Ishikawa (cell line): ENCODE measurements around the gene PHGDH.

ENCODE experiments used
- CEBPB ChIP-seq: IDR thresholded peaks from 2 replicates; pipeline ENCODE4 v1.6.1; 2012
- CREB1 ChIP-seq: IDR thresholded peaks from 2 replicates; pipeline ENCODE4 v1.6.1; 2012; ENCODE audit warnings: low read depth
- EGR1 ChIP-seq: IDR thresholded peaks from 2 replicates; pipeline ENCODE4 v1.6.1; 2012
- EP300 ChIP-seq: IDR thresholded peaks from 2 replicates; pipeline ENCODE4 v1.6.1; 2012; ENCODE audit warnings: borderline replicate concordance
- FOXM1 ChIP-seq: IDR thresholded peaks from 2 replicates; pipeline ENCODE4 v1.6.1; 2012; ENCODE audit warnings: low read depth, borderline replicate concordance
- NFIC ChIP-seq: IDR thresholded peaks from 2 replicates; pipeline ENCODE4 v1.6.1; 2012
- RAD21 ChIP-seq: IDR thresholded peaks from 2 replicates; pipeline ENCODE4 v1.6.1; 2012; ENCODE audit warnings: low read depth
- TAF1 ChIP-seq: IDR thresholded peaks from 2 replicates; pipeline ENCODE4 v1.6.1; 2012; ENCODE audit warnings: low read depth, mild to moderate bottlenecking
- TCF12 ChIP-seq: IDR thresholded peaks from 2 replicates; pipeline ENCODE4 v1.6.1; 2012; ENCODE audit warnings: low read depth
- TEAD4 ChIP-seq: IDR thresholded peaks from 2 replicates; pipeline ENCODE4 v1.6.1; 2012
- YY1 ChIP-seq: IDR thresholded peaks from 2 replicates; pipeline ENCODE4 v1.6.1; 2012; ENCODE audit warnings: low read depth
- ZBTB7A ChIP-seq: IDR thresholded peaks from 2 replicates; pipeline ENCODE4 v1.6.1; 2012; ENCODE audit warnings: low read depth
- TF ChIP-seq, protein P1 (sequence below): IDR thresholded peaks from 2 replicates; pipeline ENCODE4 v1.6.1; 2012
- TF ChIP-seq, protein P2 (sequence below): IDR thresholded peaks from 2 replicates; pipeline ENCODE4 v1.6.1; 2012
- TF ChIP-seq, protein P3 (sequence below): IDR thresholded peaks from 2 replicates; pipeline ENCODE4 v1.6.1; 2012; ENCODE audit warnings: low read depth, mild to moderate bottlenecking

The PHGDH gene

DNA sequence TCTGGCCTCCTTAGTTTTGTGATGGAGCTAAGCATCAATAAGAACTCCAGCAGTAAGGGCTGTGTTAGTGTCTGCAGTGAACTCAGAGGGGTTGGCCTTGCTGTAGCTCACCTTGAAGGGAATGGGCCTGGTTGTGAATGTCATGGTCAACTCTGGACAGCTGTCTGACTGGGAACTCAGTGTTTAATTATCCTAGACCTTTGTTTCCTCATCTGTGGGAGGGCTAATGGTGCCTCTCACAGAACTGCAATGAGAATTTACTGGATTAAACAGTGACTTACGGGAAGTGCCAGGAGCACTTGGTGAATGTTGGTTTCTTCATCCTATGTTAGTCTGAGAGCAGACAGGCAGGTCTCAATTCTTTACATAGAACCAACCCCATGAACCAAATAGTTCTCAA lies 33.3 kb downstream of the PHGDH start:
- TF ChIP-seq RAD21 = no peak
- TF ChIP-seq TAF1 = no peak
- TF ChIP-seq EP300 = no peak
- TF ChIP-seq CREB1 = no peak
- TF ChIP-seq, protein P1, sequence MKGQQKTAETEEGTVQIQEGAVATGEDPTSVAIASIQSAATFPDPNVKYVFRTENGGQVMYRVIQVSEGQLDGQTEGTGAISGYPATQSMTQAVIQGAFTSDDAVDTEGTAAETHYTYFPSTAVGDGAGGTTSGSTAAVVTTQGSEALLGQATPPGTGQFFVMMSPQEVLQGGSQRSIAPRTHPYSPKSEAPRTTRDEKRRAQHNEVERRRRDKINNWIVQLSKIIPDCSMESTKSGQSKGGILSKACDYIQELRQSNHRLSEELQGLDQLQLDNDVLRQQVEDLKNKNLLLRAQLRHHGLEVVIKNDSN = no peak
- TF ChIP-seq TEAD4 = no peak
- TF ChIP-seq EGR1 = no peak
- no peak for TF ChIP-seq ZBTB7A

DNA sequence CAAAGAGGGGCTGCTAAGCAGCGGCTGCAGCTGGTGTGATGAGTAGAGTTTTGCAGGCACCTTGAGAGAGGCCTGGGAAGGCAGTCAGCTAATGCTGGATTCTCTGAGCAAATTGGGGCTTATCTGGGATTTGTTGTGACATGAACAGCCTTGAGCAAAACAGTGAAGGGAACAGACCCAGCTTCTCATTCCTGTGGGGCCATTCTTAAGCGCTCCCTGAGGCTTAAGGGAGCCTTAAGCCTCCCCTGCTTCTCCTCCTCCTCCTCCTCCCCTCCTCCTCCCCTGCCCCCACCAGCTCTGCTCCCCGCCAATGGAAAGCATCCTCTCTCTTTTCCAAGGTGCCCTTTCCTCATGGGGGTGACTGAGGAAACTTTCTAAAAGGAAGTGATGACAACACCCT lies 35.7 kb downstream of the PHGDH start:
- TF ChIP-seq TAF1 = no peak
- no peak for TF ChIP-seq TCF12
- TF ChIP-seq EP300 = no peak
- TF ChIP-seq FOXM1 = no peak
- no peak for TF ChIP-seq CEBPB
- TF ChIP-seq, protein P1 = no peak
- TF ChIP-seq ZBTB7A = no peak
- TF ChIP-seq, protein P2, sequence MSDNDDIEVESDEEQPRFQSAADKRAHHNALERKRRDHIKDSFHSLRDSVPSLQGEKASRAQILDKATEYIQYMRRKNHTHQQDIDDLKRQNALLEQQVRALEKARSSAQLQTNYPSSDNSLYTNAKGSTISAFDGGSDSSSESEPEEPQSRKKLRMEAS = no peak
- no peak for TF ChIP-seq CREB1
- TF ChIP-seq RAD21 = no peak
- no peak for TF ChIP-seq TEAD4
- TF ChIP-seq YY1 = no peak
- TF ChIP-seq, protein P3, sequence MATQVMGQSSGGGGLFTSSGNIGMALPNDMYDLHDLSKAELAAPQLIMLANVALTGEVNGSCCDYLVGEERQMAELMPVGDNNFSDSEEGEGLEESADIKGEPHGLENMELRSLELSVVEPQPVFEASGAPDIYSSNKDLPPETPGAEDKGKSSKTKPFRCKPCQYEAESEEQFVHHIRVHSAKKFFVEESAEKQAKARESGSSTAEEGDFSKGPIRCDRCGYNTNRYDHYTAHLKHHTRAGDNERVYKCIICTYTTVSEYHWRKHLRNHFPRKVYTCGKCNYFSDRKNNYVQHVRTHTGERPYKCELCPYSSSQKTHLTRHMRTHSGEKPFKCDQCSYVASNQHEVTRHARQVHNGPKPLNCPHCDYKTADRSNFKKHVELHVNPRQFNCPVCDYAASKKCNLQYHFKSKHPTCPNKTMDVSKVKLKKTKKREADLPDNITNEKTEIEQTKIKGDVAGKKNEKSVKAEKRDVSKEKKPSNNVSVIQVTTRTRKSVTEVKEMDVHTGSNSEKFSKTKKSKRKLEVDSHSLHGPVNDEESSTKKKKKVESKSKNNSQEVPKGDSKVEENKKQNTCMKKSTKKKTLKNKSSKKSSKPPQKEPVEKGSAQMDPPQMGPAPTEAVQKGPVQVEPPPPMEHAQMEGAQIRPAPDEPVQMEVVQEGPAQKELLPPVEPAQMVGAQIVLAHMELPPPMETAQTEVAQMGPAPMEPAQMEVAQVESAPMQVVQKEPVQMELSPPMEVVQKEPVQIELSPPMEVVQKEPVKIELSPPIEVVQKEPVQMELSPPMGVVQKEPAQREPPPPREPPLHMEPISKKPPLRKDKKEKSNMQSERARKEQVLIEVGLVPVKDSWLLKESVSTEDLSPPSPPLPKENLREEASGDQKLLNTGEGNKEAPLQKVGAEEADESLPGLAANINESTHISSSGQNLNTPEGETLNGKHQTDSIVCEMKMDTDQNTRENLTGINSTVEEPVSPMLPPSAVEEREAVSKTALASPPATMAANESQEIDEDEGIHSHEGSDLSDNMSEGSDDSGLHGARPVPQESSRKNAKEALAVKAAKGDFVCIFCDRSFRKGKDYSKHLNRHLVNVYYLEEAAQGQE = no peak

DNA sequence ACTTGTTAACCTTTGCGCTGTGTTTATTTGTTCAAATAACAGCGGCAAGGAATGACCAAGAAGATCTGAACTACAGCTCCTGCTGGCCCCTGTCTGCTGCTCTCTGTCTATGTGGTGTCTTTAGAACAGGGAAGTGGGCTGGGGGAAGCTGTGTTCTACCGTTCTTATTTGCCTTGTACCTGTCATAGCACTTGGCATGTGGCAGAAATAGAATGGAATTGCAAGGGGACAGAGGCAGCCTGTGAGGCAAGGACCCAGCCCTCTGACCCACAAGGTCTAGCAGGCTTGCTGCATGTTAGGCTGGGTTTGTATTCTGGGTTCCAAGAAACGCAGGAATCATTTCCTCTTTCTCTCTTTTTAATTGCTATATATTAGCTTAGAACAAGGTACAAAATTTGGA lies 36.3 kb downstream of the PHGDH start:
- TF ChIP-seq, protein P2 = no peak
- no peak for TF ChIP-seq FOXM1
- TF ChIP-seq TAF1 = no peak
- TF ChIP-seq CEBPB = no peak
- no peak for TF ChIP-seq CREB1
- TF ChIP-seq TEAD4 = no peak
- TF ChIP-seq EGR1 = no peak
- no peak for TF ChIP-seq ZBTB7A
- TF ChIP-seq, protein P3 = no peak
- no peak for TF ChIP-seq NFIC
- no peak for TF ChIP-seq YY1
- no peak for TF ChIP-seq TCF12
- TF ChIP-seq, protein P1 = no peak
- no peak for TF ChIP-seq RAD21
- no peak for TF ChIP-seq EP300

DNA sequence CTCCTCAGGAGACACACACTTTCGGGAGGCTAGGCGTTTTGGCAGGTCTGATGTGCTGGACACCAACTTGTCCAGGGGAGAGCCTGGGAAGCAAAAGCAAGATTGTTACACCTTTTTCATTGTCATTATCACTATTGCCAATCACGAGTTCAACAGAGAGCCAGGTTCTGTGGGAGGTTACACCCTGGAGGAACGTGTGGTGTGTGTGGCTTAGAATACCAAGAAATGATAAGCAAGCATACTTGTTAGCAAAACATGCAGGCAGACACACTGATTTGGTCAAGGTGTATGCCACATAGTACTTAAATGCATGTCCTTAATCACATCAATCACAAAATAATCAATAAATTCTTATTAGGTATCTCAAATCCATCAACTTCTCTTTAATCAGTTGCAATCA lies 40.9 kb downstream of the PHGDH start:
- TF ChIP-seq, protein P1 = no peak
- TF ChIP-seq TEAD4 (no peak), TCF12 (no peak), RAD21 (no peak), TAF1 (no peak), CEBPB (no peak), EGR1 (no peak), ZBTB7A (no peak), YY1 (no peak), CREB1 (no peak), FOXM1 (no peak), NFIC (no peak), EP300 (no peak)
- TF ChIP-seq, protein P3 = no peak
- TF ChIP-seq, protein P2 = no peak
